ENCODE results near the gene GRB2.
"Not testable (repeated sequence)": the region's sequence is repeated elsewhere in the genome, so short reads cannot be mapped to it uniquely, and the experiment has no call there.

GRB2 gene

DNA sequence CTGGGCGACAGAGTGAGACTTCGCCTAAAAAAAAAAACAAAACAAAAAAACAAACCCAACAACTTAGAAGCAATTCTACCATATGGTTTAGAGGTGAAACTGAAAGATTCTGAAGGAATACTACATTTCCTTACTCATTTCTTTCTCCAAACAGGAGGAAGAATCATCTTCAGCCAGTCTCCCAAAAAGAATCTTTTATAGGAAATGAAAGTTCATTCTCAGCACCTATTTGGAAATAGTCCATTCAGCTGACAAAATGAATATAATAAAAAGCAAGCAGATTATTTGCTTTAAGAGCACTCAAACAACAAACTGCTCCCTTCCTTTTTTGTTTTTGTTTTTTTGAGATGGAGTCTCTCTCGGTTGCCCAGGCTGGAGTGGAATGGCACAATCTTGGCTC lies 17.7 kb downstream of the GRB2 start:
- no peak for DNase-seq (ENCODE audit: low read depth)

DNA sequence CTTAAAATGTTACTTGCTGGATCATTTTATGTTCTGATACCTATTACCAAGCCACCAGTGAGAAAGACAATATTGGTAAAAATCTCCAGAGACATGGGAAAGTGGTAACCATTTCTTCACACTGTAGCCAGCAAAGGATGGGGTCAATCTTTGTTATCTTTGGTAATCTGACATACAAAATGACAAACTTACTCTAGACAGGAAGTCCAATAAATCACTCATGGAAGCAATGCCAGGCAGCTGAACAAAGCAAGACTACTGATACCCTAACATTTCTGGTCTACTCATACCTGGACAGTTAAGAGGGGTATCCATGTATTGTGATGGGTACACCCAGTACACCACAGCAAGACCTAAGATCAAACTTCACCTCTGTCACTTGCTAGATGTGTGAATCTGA lies 19.0 kb downstream of the GRB2 start:
- DNase-seq (ENCODE audit: low read depth): no peak

DNA sequence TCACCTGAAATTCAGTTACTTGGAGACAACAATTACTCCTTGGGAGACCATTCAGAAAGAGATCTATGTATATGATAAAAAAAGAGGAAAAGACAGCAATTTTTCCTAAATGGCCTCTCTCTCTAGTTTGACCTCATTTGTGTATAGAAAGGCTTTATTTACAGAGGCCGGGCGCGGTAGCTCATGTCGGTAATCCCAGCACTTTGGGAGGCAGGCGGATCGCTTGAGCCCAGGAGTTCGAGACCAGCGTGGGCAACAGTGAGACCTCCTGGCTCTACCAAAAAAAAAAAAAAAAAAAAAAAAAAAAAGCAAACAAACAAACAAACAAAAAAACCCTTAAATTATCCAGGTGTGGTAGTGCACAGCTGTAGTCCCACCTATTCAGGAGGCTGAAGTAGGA lies 20.7 kb downstream of the GRB2 start:
- no peak for DNase-seq (ENCODE audit: low read depth)

DNA sequence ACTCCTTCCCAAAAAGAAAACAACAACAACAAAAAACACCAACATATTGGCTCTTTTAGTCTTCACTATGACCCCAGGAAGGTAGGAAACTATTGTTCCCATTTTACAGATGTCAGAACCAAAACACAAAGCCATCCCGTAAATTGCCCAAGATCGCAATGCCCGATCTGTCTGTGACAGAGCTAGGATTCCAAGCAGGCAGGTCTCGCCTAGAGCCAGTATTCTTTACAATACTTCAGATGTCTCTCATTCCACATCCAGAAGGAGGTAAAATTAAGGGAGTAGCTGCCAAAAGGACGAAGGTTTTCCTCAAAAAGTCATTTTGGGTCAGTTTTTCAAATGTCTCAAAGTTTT lies 21.7 kb downstream of the GRB2 start:
- no peak for DNase-seq (ENCODE audit: low read depth)

DNA sequence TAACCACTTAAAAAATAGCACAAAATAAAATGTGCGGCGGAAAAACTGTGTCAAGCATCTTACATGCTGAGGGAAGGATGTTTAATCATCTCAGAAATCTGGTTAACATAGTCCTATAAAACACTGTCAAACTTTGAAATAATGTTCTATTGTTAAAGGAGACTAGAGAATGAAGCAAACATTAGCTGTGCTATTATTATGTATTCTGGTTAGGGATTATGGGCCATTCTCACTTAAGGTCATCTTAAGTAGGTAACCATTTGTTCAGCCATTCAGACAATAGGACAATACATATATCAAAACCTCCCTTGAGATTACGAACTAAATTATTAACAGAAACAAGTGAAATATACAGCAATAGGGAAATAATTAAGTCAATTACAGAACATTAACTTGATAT lies 24.7 kb downstream of the GRB2 start:
- no peak for DNase-seq (ENCODE audit: low read depth)

DNA sequence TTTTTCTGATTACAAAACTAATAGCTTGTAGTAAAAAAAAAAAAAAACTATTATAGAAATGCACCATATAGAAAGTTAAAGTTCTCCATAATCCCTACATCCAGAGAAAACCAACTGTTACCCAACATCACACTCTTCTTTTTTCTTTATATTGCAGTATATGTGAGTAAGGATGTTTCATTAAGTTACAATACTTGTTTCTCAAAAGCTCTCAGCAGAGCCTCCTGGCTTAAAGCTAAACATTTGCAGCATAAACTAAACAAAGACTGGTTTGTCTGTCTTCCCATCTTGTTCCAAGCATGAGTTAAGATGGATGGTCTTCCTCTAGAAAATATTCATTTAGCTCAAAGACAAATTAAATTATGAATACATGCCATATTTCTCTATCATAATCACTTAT lies 25.2 kb downstream of the GRB2 start:
- DNase-seq (ENCODE audit: low read depth): no peak

DNA sequence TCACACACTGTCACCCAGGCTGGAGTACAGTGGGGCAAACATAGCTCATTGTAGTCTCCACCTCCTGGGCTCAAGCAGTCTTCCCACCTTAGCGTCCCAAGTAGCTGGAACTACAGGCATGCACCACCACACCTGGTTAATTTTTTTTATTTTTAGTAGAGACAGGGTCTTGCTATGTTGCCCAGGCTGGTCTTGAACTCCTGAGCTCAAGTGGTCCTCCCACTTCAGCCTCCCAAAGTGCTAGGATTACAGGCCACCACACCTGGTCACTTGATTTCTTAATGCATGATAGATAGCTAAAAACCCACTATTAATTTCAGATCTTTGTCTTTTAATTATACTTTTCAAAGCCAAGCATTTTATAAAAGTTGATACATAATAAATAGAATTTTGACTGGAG lies 26.1 kb downstream of the GRB2 start:
- not testable (repeated sequence) for DNase-seq (ENCODE audit: low read depth)

DNA sequence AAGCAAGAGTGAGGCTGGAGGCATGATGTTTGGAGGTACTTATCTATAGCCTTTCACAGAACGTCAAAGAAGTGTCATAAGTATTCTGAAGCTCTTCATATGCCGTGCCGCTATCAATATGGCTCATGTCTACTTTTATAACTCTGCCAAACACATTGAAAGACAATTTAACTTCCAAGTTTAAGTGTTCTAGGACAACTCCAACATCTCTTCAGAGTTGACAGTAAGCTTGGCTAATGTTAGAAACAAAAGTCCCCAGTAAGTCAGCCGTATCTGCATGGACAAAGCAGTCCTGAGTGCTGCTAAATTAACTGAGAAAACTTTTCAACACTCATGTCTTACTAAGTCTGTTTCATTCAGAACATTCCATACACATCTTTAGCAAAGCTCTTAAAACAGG lies 32.2 kb downstream of the GRB2 start:
- no peak for DNase-seq (ENCODE audit: low read depth)

DNA sequence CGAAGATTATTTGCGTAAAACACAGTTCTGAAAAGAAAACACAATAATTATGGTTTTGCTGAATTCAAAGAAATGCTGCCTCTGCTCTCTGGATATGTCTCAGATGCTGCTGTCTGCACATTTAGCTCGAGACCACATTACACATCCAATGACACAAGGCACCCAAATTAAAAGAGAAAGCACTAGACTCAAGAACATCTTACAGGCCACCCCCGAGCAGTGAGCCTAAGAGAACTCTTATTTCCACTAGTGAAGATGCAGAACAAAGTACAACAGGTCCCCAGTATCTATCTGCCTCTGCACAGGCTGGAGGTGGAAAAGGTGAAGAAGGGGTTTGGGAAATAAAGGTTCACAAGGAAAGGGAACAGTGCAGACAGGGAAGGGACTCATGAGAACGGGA lies 33.5 kb downstream of the GRB2 start:
- DNase-seq (ENCODE audit: low read depth): no peak

DNA sequence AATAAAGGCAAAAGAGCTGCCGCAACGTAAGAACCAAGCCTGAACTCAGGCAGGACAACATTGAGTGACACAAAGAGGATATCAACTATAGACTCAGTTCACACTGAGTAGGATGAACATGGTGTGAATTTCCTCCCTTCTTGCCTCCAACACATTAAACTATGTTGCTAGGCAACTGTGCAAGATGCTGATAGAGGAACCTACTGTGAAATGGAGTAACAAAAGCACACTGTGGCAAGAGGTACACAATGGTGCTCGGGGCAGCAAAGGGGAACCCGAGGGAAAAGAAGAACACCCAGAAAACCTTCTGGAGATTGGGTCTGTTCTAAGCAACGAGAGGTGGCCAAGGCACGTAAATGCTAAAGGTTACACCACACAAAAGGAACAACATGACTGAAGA lies 34.1 kb downstream of the GRB2 start:
- DNase-seq (ENCODE audit: low read depth): no peak

DNA sequence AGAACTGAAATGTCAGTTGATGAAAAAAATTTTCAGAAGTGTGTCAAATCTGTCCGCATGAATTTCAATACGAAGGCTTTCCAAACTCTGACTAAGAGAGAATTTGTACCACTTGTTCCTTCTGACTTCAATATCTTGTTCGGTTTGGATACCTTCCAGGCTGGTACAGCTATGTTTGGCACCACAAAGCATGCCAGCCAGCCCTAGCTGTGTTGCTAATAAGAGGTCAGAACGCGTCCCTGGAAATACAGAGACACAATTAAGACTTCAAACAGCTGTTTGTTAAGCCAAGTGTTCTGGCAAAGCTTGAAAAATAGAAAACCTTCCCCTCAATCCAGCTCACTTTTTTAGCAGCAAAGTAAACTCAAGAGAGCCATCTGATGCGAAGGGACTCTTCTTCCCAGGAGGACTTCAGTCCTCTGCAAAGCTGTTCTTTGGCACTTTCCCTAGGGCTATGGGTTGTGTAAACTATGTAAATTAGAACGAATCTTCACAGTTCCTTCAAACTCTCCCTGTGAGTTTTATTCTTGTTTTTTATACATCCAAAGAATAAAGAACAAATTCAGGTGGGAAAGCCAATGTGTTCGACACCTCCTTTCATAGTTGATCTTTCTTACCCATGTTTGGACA lies 35.1 kb downstream of the GRB2 start:
- no peak for DNase-seq (ENCODE audit: low read depth)

DNA sequence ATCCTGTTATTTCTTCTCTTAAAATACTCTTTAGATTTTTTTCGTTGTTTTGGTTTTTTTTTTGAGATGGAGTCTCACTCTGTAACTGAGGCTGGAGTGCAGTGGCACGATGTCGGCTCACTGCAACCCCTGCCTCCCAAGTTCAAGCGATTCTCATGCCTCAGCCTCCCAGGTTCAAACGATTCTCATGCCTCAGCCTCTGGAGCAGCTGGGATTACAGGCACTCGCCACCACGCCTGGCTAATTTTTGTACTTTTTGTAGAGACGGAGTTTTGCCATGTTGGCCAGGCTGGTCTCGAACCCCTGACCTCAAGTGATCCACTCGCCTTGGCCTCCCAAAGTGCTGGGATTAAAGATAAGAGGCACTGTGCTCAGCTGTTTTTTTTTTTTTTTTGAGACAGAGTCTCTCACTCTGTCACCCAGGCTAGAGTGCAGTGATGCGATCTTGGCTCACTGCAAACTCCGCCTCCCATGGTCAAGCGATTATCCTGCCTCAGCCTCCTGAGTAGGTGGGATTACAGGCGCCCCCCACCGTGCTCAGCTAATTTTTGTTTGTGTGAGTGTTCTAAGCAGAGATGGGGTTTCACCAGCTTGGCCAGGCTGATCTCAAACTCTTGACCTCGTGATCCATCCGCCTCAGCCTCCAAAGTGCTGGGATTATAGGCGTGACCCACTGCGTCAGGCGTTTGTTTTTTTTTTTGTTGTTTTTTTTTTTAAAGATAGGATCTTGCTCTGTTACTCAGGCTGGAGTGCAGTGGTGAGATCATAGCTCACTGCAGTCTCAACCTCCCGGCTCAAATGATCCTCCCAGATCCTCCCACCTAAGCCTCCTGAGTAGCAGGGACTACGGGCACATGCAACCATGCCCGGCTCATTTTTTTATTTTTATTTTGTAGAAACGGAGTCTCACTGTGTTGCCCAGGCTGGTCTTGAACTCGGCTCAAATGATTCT lies 37.4 kb downstream of the GRB2 start:
- DNase-seq (ENCODE audit: low read depth): not testable (repeated sequence)

DNA sequence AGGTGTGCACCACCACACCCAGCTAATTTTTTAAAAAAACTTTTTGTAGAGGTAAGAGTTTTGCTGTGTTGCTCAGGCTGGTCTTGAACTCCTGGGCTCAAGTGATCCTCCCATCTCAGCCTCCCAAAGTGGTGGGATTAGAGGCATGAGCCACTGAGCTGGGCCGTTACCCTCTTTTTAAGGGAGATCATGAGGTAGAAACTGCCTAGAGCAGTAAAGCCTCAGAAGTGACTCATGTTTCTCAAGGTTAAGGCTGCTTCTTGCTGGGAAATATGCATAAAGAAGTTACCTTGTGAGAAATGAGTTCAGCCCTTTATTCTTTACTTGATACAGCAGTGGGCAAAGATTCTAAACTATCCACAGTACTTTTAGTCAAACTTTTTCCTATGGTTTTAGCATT lies 38.2 kb downstream of the GRB2 start:
- DNase-seq (ENCODE audit: low read depth): no peak

DNA sequence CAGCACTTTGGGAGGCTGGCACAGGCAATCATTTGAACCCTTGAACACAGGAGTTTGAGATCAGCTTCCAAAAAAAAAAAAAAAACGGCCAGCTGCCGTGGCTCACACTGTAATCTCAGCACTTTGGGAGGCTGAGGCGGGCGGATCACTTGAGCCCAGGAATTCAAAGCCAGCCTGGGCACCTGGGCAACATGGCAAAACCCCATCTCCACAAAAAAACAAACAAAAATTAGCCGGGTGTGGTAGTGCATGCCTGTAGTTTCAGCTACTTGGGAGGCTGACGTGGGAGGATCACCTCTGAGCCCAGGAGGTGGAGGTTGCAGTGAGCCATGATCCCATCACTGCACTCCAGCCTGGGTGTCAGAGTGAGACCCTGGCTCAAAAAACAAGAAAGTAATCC lies 39.0 kb downstream of the GRB2 start:
- DNase-seq (ENCODE audit: low read depth): no peak

DNA sequence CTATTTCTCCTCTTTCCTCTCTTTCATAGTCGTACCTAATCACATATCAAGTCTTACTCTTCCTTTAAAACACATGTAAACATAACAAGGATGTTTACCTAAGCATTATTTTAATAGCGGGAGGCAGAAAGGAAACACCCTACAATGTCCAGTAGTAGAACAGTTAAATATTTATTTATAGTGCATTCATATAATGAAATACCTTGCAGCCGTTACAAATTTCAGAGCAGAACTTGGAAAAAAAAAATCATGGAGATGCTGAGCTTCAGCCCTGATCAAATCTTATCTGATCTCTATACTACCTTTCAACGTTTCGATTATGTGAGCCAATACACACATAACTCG lies 39.6 kb downstream of the GRB2 start:
- no peak for DNase-seq (ENCODE audit: low read depth)

DNA sequence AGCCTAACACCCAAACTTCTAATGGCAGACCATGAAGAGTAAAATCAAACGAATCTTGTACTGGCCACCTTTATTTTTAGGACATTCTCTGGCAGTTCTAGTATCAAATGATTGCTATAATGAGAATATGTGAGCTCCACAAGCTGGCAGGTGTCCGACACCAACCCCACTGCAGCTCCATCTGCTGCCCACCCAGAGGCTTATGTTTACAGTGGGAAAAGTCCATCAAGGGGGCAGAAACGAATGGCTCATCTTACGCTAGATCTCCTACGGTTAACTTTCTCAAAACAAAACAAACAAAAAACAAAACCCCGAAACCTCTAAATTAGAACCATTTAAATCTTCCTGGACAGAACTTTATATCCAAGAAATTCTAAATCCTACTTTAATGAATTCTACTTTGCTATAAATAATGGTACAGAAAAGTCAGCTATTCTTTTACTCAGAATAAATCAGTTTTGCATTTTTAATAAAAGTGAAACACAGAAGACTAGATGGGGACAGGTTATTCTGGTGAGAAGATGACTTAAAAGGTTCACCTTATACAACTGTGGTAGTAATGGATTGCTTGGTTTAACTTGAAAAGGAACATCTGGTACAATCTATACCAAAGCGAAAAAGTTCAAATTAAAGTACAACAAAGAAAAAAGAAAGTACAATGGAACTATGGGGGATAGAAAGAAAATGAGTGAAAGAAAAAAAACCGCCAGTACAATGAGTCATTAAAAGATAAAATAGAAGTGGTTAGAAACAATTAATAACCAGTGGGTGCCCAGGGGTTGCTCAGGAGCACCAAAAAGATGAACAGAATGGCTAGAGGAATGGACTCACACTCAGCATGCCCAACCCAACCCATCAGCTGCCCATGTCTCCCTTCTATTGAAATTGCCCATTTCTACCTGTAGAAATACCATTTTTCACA lies 40.2 kb downstream of the GRB2 start:
- DNase-seq (ENCODE audit: low read depth): no peak

DNA sequence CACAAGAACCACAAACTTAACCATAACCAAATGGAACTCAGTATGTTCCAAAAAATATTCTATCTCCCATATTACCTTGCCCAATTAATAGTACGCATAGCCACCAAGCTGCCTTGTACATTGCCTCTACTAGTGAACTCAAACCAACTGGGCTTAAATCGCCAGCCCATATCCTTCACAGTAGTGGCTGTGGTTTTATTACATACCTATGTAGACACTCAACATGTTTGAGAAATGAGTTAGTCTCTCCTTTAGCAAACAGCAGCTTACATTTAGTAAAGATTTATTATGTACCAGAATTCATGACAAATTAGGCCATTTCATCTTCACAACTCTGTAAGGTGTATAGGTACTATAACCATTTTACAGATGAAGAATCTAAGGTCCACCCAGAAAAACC lies 41.4 kb downstream of the GRB2 start:
- no peak for DNase-seq (ENCODE audit: low read depth)

DNA sequence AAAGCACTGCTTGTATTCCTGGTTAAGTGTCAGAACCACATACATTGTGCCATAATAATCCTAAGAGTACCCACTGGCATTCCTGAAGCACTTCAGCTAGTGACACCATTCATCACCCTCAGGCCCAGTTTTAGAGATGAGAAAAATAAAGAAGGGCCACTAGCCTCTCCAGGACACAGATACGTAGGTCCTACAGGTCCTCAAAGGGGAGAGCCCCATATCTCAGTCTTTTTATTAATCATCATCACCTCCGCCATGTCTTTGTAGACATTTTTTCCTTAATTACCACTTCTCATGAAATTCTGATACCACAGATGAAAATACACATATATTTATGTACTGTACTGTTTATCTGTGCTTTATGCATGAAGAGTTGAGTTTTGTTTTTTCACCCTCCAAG lies 43.5 kb downstream of the GRB2 start:
- DNase-seq (ENCODE audit: low read depth): no peak

DNA sequence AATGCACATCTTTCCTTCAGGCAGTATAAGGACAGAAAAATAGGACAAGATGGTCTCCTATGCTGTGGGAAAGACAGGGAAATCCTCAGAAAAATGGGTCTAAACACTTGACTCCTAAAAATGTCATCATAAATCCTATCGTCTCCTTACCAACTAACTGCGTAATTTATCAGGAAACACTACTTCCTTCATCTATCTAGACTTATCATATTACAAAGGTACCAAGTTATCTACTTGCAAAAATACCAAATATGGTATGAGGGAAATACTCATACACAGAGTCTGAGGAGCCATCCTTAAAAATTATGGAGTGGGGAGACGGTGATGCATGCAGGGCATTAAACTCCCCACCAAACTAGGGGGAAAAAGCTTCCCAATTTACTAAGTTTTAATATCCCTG lies 44.1 kb downstream of the GRB2 start:
- DNase-seq (ENCODE audit: low read depth): no peak

DNA sequence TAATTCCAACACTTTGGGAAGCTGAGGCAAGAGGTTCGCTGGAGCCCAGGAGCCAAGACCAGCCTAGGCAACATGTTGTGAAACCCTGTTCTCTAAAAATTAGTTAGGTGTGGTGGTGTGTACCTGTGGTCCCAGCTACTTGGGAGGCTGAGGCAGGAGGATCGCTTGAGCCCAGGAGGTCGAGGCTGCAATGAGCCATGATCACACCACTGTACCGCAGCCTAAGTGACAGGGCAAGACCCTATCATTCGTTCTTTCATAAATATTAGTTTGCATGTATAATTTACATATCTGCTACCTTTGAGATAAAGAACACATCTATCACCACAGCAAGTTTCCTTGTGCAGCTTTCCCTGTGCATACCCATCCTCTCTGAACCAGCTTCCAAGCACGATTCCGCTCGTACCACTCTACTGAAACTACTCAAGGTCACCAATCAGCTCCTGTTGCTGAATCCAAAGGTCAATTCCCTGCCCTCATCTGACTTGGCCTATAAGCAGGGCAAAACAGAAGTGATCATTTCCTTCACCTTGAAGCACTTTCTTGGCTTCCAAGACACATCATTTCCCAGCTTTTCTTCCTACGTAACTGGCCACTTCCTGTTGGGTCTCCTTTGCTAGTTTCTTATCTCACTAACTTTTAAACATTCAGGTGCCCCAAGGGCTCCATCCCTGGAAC lies 49.1 kb downstream of the GRB2 start:
- DNase-seq (ENCODE audit: low read depth): no peak

DNA sequence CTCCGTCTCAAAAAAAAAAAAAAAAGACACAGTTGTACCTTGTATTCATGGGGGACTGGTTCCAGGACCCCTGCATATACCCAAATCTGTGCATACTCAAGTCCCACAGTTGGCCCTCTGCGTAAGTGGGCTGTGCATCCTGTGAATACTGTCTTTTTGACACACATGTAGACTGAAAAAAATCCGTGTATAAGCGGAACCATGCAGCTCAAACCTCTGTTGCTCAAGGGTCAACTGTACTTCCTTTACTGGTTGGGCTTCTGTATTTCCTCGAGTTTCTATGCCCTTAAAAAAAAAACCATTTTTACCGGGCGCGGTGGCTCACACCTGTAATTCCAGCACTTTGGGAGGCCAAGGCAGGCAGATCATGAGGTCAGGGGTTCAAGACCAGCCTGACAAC lies 52.3 kb downstream of the GRB2 start:
- DNase-seq (ENCODE audit: low read depth): no peak

DNA sequence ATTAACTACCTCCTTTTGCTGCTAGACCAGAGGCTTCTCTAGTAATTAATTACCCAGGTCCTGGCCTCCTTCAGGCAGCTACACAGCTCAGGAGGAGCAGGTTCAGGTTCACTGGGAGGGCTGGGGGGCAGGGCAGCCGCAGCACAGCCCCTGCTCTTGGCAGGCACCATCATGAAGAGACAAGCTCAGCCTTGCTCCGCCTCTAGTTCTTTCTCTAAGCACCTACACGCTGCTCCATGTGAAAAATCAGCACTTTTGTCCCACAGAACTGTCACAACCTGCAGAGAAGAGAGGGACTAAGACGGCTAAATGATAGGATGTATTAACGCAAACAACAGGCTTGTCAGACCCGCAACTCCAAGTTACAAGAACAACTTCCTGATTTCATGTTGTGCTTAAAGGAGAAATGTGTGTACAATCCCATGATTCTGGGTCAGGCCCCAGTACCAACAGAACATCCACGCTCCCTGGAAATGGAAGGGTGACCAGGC lies 53.4 kb downstream of the GRB2 start:
- DNase-seq (ENCODE audit: low read depth): no peak
